Cardiac fibroblast (primary cell): ENCODE results near the gene TBX5.

Experiments used
- DNase-seq, 2 donors: peaks; one replicate each; pipeline versions ENCODE4 v3.0.0 to v3.0.0-alpha.2; 2010; ENCODE audit warnings: low read depth in 2 of 2
- H3K4me3 ChIP-seq, 2 donors: replicated peaks in 1 of 2; 1 replicate in 1 of 2; 2 replicates in 1 of 2; pipeline ENCODE4 v1.5.1; 2011; ENCODE audit warnings: low read depth in 2 of 2, low read length in 2 of 2, mild to moderate bottlenecking in 2 of 2, moderate library complexity in 1 of 2
- CTCF ChIP-seq: IDR thresholded peaks from one replicate; pipeline ENCODE4 v1.5.1; 2011; ENCODE audit warnings: low read depth, mild to moderate bottlenecking, low read length, inconsistent platforms

The TBX5 gene

DNA sequence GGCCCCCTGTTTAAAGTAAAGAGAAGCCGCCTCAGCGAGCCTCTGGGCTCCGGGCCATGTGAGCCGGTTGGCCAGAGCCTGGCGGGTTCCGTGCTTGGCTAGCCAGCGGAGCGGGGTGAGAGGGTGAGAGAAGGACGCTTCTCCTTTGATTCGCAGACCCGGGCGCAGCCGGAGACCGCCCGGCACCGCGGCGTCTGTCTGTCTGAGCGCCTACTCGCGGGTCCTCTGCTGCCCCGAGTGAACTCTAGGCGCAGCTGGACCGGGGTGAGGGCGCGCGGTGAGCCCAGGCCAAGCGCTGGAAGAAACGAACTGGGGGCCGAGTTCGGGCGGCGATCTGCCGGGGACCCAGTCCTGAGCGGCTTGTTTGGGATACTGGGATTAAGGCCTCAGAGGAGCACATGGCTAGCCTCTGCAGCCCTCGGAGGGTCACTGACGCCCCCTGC, 41.4 kb upstream of the TBX5 start:
- DNase-seq = no peak
- no peak overlapping the region for H3K4me3 ChIP-seq
- no peak for TF ChIP-seq CTCF

- TF ChIP-seq CTCF = no peak
- DNase-seq = no peak
- H3K4me3 ChIP-seq = no peak overlapping the region
Measured at GRCh38 chr12:114445401-114446323, 39.7 kb upstream of the TBX5 start.

DNA sequence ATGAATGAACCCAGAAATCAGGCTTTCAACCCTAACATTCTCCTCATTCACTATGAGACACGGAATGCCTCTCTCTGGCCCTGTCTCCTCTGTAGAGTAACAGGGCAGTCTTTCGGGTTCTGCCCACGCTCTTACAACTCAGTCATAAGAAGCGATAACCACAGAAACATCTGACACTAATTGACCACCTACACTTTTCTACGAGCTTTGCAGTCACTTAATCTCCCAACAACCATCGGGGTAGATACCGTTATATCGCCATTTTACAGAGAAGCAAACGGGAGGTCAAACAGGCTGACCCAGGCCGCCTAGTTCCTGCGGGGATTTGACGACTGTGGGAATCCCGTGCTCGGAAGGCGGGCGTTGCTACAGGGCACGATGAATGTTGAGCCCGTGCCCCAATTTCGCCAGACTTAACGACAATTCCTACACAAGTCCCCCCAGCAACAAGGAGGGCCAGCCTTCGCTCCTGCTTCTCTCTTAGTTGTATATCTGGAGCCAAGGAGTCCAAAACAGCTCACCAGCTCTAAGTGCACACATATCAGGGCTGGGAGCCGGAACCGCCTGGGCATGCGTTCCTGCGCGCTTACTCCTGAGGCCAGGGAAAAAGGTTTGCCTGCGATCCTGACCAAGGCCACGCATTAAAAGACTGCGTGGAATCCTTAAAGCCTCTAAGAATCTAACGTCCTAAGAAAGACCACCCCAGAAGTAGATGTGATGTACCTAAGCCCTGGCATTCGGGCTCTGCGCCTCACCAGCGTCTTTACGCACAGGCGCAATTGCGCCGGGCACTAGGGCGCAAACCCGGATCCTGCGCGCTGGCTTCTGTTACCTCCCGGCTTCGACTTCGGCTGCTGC, 38.7 kb upstream of the TBX5 start:
- no peak for TF ChIP-seq CTCF
- peak in 1 of 2 donors; percentile 18 for DNase-seq
- no peak overlapping the region for H3K4me3 ChIP-seq

DNA sequence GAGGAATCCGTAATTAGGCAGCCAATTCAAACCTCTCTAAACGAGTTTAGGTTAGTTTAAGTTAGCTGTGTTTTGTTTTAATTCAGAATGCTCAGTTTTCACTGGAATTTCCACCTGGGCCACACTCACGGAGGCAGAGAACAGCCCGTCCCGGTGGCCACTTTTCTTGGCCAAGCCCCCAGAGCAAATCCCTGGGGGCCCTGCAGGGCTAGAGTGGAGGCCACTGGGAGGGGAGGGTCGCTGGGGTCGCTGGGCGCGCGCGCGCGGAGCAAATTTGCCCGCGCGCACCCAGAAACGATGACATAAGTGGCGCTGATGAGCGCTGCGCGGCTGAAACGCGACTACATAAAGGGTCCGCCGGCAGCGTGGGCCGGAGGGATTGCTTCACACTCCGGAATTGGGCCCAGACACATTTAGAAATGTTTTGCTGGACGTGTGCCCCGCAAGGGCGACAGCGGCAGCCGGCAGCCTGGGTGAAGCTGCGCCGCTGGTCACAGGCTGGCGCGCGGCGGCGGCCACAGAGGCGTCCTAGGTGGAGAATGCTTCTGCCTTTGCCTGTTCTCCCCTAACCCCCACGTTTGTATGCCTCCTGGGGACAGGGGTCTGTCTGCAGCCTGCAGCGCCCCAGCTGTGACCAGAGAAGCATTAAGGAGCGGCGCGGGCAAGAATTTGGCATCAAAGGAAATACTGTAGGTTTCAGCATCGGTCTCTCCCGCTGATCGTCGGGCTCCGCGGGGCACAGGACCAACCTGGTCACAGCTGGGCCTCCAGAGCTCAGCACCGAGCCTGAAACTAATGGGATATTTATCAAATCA, 37.9 kb upstream of the TBX5 start:
- peak in 1 of 2 donors; percentile 6 for DNase-seq
- no peak overlapping the region for H3K4me3 ChIP-seq
- no peak for TF ChIP-seq CTCF

- no peak for DNase-seq
- H3K4me3 ChIP-seq = no peak overlapping the region
- no peak for TF ChIP-seq CTCF
Measured at GRCh38 chr12:114442578-114442977, 36.6 kb upstream of the TBX5 start.

DNA sequence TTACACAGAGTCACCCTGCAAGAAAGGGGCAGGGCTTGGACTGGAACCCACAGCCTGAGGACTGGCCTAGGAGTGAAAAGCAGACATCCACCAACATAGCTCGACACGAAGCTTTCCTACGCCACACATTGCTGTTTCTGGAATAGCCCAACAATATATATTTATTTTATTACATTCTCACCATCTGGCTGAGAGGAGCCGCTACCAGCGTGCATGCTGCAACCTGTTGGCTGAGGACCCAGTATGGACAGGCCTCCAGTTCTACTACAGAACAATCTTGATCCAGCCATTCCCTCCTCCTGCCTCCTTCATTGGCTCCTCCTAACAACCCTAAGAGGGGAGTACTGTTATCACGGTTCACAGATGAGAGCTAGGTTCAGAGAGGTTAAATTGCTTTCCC, 35.6 kb upstream of the TBX5 start:
- H3K4me3 ChIP-seq = no peak overlapping the region
- DNase-seq = no peak
- TF ChIP-seq CTCF = no peak
